NCI-H128 (cell line): ENCODE data around the gene PRLHR.

ENCODE experiments used
- DNase-seq: peaks from one replicate; lab custom pipeline; 2025; ENCODE audit not compliant: unreplicated experiment; lab: John Stamatoyannopoulos, UW

Gene PRLHR

GRCh38 chr10:118564114-118564513 is 31.3 kb downstream of the PRLHR start:
- no peak for DNase-seq

GRCh38 chr10:118563373-118563890 is 32.0 kb downstream of the PRLHR start:
- no peak for DNase-seq

- no peak for DNase-seq
Measured at GRCh38 chr10:118562851-118563250, 32.6 kb downstream of the PRLHR start.

- DNase-seq, result no peak
Measured at GRCh38 chr10:118557946-118558345, 37.5 kb downstream of the PRLHR start.

GRCh38 chr10:118551535-118552100 is 43.8 kb downstream of the PRLHR start:
- DNase-seq, result no peak

GRCh38 chr10:118547282-118547681 is 48.2 kb downstream of the PRLHR start:
- DNase-seq, result no peak

- DNase-seq, result no peak
Measured at GRCh38 chr10:118546479-118546878, 49.0 kb downstream of the PRLHR start.

GRCh38 chr10:118545381-118545780 is 50.1 kb downstream of the PRLHR start:
- DNase-seq, result no peak

- no peak for DNase-seq
Measured at GRCh38 chr10:118544401-118544948, 51.0 kb downstream of the PRLHR start.

- DNase-seq, result no peak
Measured at GRCh38 chr10:118543714-118544400, 51.6 kb downstream of the PRLHR start.

- no peak for DNase-seq
Measured at GRCh38 chr10:118542745-118543144, 52.7 kb downstream of the PRLHR start.

- no peak for DNase-seq
Measured at GRCh38 chr10:118542205-118542604, 53.2 kb downstream of the PRLHR start.

- DNase-seq, result no peak
Measured at GRCh38 chr10:118541718-118542117, 53.7 kb downstream of the PRLHR start.
